Left forelimb (tissue), 1 donor: ENCODE results near the gene ENPP4.
A peak's percentile ranks its signal among the peaks of the same experiment; 100 is the strongest.
"Not testable (repeated sequence)": the region's sequence is repeated elsewhere in the genome, so short reads cannot be mapped to it uniquely, and the experiment has no call there.

ENCODE experiments used
- DNase-seq: peaks from one replicate; pipeline ENCODE4 v3.0.0-alpha.2; 2018; ENCODE audit warnings: low spot score

ENPP4 gene

GRCh38 chr6:46131291-46131690 lies 1.5 kb downstream of the ENPP4 start:
- DNase-seq = not testable (repeated sequence)

DNA sequence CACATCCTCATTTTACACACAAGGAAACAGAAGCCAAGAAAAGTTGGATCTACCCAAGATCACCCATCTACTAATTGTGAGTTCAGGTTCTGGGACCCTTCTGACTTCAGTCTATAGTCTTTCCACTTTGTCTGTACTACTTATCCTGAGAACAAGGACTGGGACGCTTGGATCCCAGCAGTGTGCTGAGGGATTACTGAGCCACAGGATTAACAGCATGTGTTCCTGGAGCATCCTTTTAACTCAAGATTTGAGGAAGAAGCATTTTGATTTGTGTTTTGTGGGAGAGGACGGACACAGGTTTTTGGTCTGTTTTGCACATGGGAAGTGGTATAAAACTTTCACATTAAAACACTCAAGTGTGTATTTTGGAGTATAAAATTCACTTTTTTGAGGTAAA lies 4.4 kb downstream of the ENPP4 start:
- no peak for DNase-seq

- no peak for DNase-seq
Observed at GRCh38 chr6:46135176-46135575, 5.4 kb downstream of the ENPP4 start.

DNA sequence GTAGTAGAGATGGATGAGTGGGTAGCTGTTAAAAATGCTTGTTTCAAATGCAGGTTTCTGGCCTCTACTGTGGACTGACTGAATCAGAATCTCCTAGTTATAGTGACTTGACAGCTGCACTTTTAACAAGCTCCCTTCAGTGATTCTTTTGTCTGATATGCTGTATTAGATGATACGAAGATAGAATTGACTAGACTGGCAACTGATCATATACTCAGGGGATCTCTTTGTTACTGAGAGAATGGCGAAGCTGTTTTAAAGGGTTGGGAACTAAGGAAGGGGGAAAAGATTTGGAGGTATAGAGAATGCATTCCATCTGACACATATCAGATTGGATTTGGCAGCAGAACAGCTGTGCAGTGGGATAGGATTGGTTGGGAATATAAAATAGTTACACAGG lies 7.0 kb downstream of the ENPP4 start:
- no peak for DNase-seq

GRCh38 chr6:46137387-46137786 lies 7.6 kb downstream of the ENPP4 start:
- DNase-seq = no peak

- DNase-seq = no peak
Observed at GRCh38 chr6:46138281-46138680, 8.5 kb downstream of the ENPP4 start.

GRCh38 chr6:46144270-46144669 lies 14.5 kb downstream of the ENPP4 start:
- DNase-seq = no peak

GRCh38 chr6:46149066-46149465 lies 19.3 kb downstream of the ENPP4 start:
- not testable (repeated sequence) for DNase-seq

DNA sequence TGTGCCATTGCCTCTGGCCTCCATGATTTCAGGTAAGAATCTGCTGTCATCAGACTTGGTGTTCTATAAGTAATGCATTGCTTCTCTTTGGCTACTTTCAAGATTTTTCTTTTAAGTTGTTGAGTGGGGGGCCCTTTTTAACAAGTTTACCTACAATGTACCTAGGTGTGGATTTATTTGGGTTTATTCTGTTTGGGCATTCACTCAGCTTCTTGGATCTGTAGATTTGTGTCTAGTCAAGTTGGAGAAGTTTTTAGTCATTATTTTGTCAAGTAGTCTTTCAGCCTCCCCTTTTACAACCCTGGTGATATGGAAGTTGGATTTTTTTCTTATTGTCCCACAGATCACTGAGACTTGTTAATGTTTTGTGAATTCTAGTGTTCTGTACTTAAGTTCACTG lies 26.9 kb downstream of the ENPP4 start:
- DNase-seq = no peak

GRCh38 chr6:46159229-46159628 lies 29.4 kb downstream of the ENPP4 start:
- no peak for DNase-seq

DNA sequence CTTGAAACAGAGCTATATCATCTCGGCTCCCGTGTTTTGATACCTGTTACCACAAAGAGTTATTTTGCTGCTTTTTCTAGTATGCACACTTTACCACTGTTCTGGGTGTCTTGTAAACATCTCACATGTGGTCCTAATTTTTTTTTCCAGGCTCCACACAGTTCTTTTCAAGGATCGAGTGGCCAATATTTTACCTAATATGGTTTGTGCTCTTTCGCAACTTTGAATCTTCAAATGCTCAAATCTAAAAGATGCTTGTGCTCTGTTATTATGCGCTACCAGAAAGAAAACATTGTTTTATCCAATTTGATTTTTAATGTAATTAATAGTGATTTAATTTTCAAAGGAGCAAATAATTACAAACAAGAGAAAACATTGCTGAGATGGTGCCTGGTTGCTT lies 30.3 kb downstream of the ENPP4 start:
- no peak for DNase-seq

GRCh38 chr6:46170357-46171289 lies 40.8 kb downstream of the ENPP4 start, which contains the start of gene ENPP5:
TSS of gene ENPP5 (minus strand) at chr6:46170980. CDS start at chr6:46168262, 2,718 bp downstream.
- peak; percentile 77 for DNase-seq

DNA sequence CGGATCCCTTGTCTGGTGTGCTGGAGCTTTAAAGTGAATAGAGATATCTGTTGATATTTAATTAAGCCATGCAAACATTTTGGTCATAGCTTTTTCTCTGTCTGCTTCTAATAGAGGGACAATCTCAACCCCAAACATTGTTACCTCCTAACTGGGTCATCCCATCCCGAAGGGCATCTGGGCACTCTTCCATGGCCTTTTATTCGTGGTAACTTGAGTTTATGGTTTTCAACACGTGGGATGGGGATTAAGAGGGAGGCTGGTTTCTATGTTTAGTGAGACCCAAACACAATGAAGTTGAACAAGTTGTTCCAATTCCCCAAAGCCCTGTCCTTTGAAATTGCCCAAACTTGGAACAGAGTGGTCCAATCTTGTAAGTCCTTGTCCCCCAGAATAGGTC lies 42.4 kb downstream of the ENPP4 start:
- no peak for DNase-seq

GRCh38 chr6:46174904-46175303 lies 45.1 kb downstream of the ENPP4 start:
- no peak for DNase-seq

DNA sequence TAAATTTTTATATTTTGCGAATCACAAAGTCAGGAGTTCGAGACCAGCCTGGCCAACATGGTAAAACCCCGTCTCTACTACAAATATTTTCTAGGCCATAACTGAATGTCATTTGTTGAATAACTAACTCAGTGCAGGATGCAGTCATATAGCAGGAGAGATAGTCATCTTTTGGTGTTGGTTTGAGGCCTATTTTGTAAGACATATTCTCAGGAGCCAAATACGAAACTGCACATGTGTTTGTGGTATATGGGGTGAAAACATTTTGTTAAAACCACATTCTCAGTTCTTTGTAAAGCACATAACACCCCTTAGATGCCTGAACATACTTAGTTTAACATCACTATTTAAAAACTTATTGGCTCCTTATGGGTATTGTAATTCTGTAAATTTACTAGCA lies 45.7 kb downstream of the ENPP4 start:
- DNase-seq = no peak

- DNase-seq = no peak
Observed at GRCh38 chr6:46175976-46176375, 46.2 kb downstream of the ENPP4 start.

- DNase-seq = no peak
Observed at GRCh38 chr6:46184114-46184513, 54.3 kb downstream of the ENPP4 start.

- no peak for DNase-seq
Observed at GRCh38 chr6:46186583-46186982, 56.8 kb downstream of the ENPP4 start.

- DNase-seq = no peak
Observed at GRCh38 chr6:46189726-46190125, 59.9 kb downstream of the ENPP4 start.

DNA sequence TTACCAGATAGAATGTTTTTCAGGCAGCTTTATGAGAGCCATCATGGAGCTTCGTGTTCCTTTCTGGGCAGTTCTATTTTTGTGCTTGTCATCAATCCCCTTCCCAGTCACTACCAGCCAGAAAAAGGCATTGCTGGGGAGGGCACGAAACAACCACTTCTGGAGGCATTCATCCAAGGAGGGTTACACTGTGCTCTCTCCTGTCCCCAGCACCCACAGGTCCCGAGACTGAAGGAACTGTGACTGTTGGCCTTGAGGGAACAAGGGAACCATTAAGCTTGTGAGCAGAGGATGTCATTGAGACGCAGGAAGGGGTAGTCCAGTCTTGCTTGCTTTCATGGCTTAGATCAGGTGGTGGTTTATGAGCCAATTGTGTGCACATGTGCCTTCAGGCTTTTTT lies 61.1 kb downstream of the ENPP4 start:
- no peak for DNase-seq

- no peak for DNase-seq
Observed at GRCh38 chr6:46191961-46192360, 62.2 kb downstream of the ENPP4 start.
